ENCODE results near the gene ETFB. TPM values are rescaled to one million over a fixed set of nuclear protein-coding genes. Genes with fewer than 3 reads are reported as not detected.
A peak's percentile ranks its signal among the peaks of the same experiment; 100 is the strongest.

Gene ETFB
- total RNA-seq, 1 donor from 2014 or later: 82.9 TPM

GRCh38 chr19:51327066-51328001, 38.9 kb downstream of the ETFB start:
- peak; percentile 48 to 59 for DNase-seq (ENCODE audit: low read depth in 2 of 2)

GRCh38 chr19:51326216-51327065, 39.7 kb downstream of the ETFB start:
- no peak for DNase-seq (ENCODE audit: low read depth in 2 of 2)

- no peak for DNase-seq (ENCODE audit: low read depth in 2 of 2)
Observed at GRCh38 chr19:51325161-51325976, 40.8 kb downstream of the ETFB start.

GRCh38 chr19:51324167-51324481, 42.1 kb downstream of the ETFB start:
- DNase-seq (ENCODE audit: low read depth in 2 of 2): no peak

GRCh38 chr19:51323481-51324166, 42.6 kb downstream of the ETFB start:
- no peak for DNase-seq (ENCODE audit: low read depth in 2 of 2)

- no peak for DNase-seq (ENCODE audit: low read depth in 2 of 2)
Observed at GRCh38 chr19:51321799-51322198, 44.4 kb downstream of the ETFB start.

GRCh38 chr19:51320280-51320657, 45.9 kb downstream of the ETFB start:
- DNase-seq (ENCODE audit: low read depth in 2 of 2): no peak

- no peak for DNase-seq (ENCODE audit: low read depth in 2 of 2)
Observed at GRCh38 chr19:51319649-51320279, 46.4 kb downstream of the ETFB start.

- DNase-seq (ENCODE audit: low read depth in 2 of 2): no peak
Observed at GRCh38 chr19:51318687-51319648, 47.2 kb downstream of the ETFB start.

- DNase-seq (ENCODE audit: low read depth in 2 of 2): no peak
Observed at GRCh38 chr19:51317968-51318367, 48.2 kb downstream of the ETFB start.

GRCh38 chr19:51317376-51317775, 48.8 kb downstream of the ETFB start:
- no peak for DNase-seq (ENCODE audit: low read depth in 2 of 2)

GRCh38 chr19:51316688-51317087, 49.5 kb downstream of the ETFB start:
- DNase-seq (ENCODE audit: low read depth in 2 of 2): no peak

- no peak for DNase-seq (ENCODE audit: low read depth in 2 of 2)
Observed at GRCh38 chr19:51311351-51312257, 54.6 kb downstream of the ETFB start, which contains the start of gene IGLON5. TSS of gene IGLON5 (plus strand) at chr19:51311644. CDS start at chr19:51311848, 204 bp downstream.

GRCh38 chr19:51305479-51305878, 60.7 kb downstream of the ETFB start:
- DNase-seq (ENCODE audit: low read depth in 2 of 2): no peak

GRCh38 chr19:51301266-51301665, 64.9 kb downstream of the ETFB start:
- no peak for DNase-seq (ENCODE audit: low read depth in 2 of 2)

GRCh38 chr19:51297406-51297805, 68.8 kb downstream of the ETFB start:
- DNase-seq (ENCODE audit: low read depth in 2 of 2): no peak

GRCh38 chr19:51296336-51297093, 69.7 kb downstream of the ETFB start:
- no peak for DNase-seq (ENCODE audit: low read depth in 2 of 2)

All from lung microvascular endothelial cell (primary cell).